ENCODE results near the gene SDCBP2. TPM values are rescaled to one million over a fixed set of nuclear protein-coding genes. Genes with fewer than 3 reads are reported as not detected.

Gene SDCBP2
- total and polyA plus RNA-seq, 10 of the 15 experiments (the other 5 are each of a cell fraction or from before 2014, with no cell fraction given), result 0.16 to 2.4 (median 1.1) TPM; not detected in 1

- ChIA-PET SMC1A (ENCODE audit: uncharacterized antibody, unreplicated experiment) (interaction anchor here (0.7 to 2.9 kb wide), 8 partner anchors 9 to 143 kb away, joined by 3 to 11 read pairs (median 4); partner anchors contain the start of gene FKBP1A), CTCF (interaction anchor here (0.9 to 7.6 kb wide), 8 partner anchors 10 to 179 kb away, joined by 3 to 55 read pairs (median 4); partner anchors contain the start of gene FKBP1A), POLR2A (interaction anchor here (1.1 to 7.0 kb wide), 3 partner anchors 20 to 66 kb away, joined by 3 to 76 read pairs (median 6); partner anchors contain the start of gene FKBP1A), RAD21 (ENCODE audit: unreplicated experiment) (interaction anchor here (1.7 kb wide), 2 partner anchors 67 to 112 kb away, joined by 5 to 11 read pairs; no protein-coding TSS in a partner anchor)
- in situ Hi-C loops (cut with MboI), result no loop called here
- no peaks in the 10 kb centered on the region for H3K27me3 ChIP-seq (replicated peaks in 1 of 2; ENCODE audit: control insufficient read depth in 2 of 2, insufficient read depth in 2 of 2, low read length in 1 of 2)
- intact Hi-C loops (cut with micrococcal nuclease; ENCODE audit: unreplicated experiment), result loop anchor here (2.0 kb wide), 2 partner anchors 52 to 64 kb away; no protein-coding TSS in a partner anchor
- no peak for ATAC-seq
- WGBS (ENCODE audit: insufficient coverage, insufficient replicate concordance, low lambda C conversion rate, missing lambda C conversion rate), result 4% methylated on average over 15 of the region's 15 CpGs
- no peaks in the 10 kb centered on the region for H3K36me3 ChIP-seq (ENCODE audit: control insufficient read depth in 2 of 2, insufficient read depth in 2 of 2, low read length in 1 of 2)
- peak overlapping the region; percentile 5; the same call in 1 of the 2 replicates for H3K27ac ChIP-seq (ENCODE audit: control insufficient read depth, insufficient read depth)
- no peaks in the 10 kb centered on the region; the same call in 2 of the 3 replicates for H3K9me3 ChIP-seq (replicated peaks; ENCODE audit: control insufficient read depth, insufficient read depth, low read length)
- peaks cover 43% of the 10 kb centered on the region for H3K79me2 ChIP-seq (ENCODE audit: control insufficient read depth, insufficient read depth, low read length)
- H3K9ac ChIP-seq (ENCODE audit: control insufficient read depth, insufficient read depth, low read length), result peak overlapping the region; percentile 9; the same call in 1 of the 2 replicates
- H3K4me2 ChIP-seq (ENCODE audit: control insufficient read depth, insufficient read depth), result peak overlapping the region; percentile 67
- peaks cover 30% of the 10 kb centered on the region for H3K4me1 ChIP-seq (ENCODE audit: control insufficient read depth, insufficient read depth, low read length)
- no TSS peak for BruUV-seq (replicated peaks)
- no peak for DNase-seq (ENCODE audit: low read depth, low spot score)
- peak overlapping the region; percentile 59 for H2AFZ ChIP-seq (ENCODE audit: control insufficient read depth, low read depth, low read length)
- H4K20me1 ChIP-seq (ENCODE audit: control insufficient read depth, insufficient read depth), result no peaks in the 10 kb centered on the region
- peak overlapping the region; percentile 90; the same call in 1 of the 2 replicates for H3K4me3 ChIP-seq
- no peak for FAIRE-seq
- TF ChIP-seq BMI1 (IDR thresholded peaks at IDR 0.05; ENCODE audit: borderline replicate concordance), result no peak
- TF ChIP-seq SMC3 (IDR thresholded peaks at IDR 0.05; ENCODE audit: borderline replicate concordance, low read length), result no peak
- TF ChIP-seq IKZF1 (conservative IDR thresholded peaks at IDR 0.05), result no peak
- TF ChIP-seq RUNX3 (IDR thresholded peaks at IDR 0.05; ENCODE audit: low read length), result no peak
- TF ChIP-seq PAX5 (IDR thresholded peaks at IDR 0.05; ENCODE audit: borderline replicate concordance, low read depth, low read length), result peak; percentile 31; the same call in 1 of the 2 replicates
- no peak for TF ChIP-seq BCLAF1 (IDR thresholded peaks at IDR 0.05)
- no peak for TF ChIP-seq GABPA (IDR thresholded peaks at IDR 0.05; ENCODE audit: low read depth)
- no peak for TF ChIP-seq SUZ12 (IDR thresholded peaks at IDR 0.05; ENCODE audit: unreplicated experiment)
- no peak for TF ChIP-seq TARDBP (IDR thresholded peaks at IDR 0.05; ENCODE audit: borderline replicate concordance)
- no peak for TF ChIP-seq KAT2A (conservative IDR thresholded peaks at IDR 0.05; ENCODE audit: control insufficient read depth, low read depth, low read length)
- no peak for TF ChIP-seq FOXM1 (IDR thresholded peaks at IDR 0.05; ENCODE audit: low read depth, low read length)
- no peak for TF ChIP-seq E2F4 (IDR thresholded peaks at IDR 0.05; ENCODE audit: low read depth, low read length)
- no peak for TF ChIP-seq SREBF1 (IDR thresholded peaks at IDR 0.05; ENCODE audit: low read length)
- TF ChIP-seq NKRF (conservative IDR thresholded peaks at IDR 0.05), result no peak
- TF ChIP-seq EED (IDR thresholded peaks at IDR 0.05; ENCODE audit: low read depth), result 0 out of 2 replicates have a peak, but pooled peaks have one; percentile 42
- TF ChIP-seq SMARCA5 (IDR thresholded peaks at IDR 0.05), result no peak
- no peak for TF ChIP-seq SUPT20H (IDR thresholded peaks at IDR 0.05; ENCODE audit: borderline replicate concordance, control insufficient read depth, low read depth, low read length)
- no peak for TF ChIP-seq LARP7 (IDR thresholded peaks at IDR 0.05)
- TF ChIP-seq ESRRA (IDR thresholded peaks at IDR 0.05; ENCODE audit: low read length), result no peak
Observed at GRCh38 chr20:1324598-1325172, 4.3 kb downstream of the SDCBP2 start.

Measured in GM12878 (cell line).